ENCODE measurements around the gene OR8K1. TPM values are rescaled to one million over a fixed set of nuclear protein-coding genes. Genes with fewer than 3 reads are reported as not detected.

OR8K1 gene
- not detected in 2 replicates for total RNA-seq

DNA sequence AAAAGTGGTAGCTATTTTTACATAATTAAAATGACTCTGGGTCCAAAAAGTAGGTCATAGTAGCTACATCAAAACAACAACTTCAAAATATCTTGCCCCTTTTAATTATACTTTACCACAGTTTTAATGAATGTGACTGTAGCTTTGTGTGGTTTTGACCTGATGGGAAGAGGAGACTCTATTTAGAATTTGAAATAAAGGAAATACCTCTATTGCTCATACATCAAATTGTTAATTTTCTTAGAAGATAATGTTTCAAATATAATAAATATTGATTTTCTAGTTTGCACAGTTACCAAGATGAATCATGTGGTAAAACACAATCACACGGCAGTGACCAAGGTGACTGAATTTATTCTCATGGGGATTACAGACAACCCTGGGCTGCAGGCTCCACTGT, at the start of gene OR8K1:
OR8K1 (plus strand) TSS at position 301 of the 400 bp plus-strand sequence; CDS start at position 301, 0 bp downstream.

DNA sequence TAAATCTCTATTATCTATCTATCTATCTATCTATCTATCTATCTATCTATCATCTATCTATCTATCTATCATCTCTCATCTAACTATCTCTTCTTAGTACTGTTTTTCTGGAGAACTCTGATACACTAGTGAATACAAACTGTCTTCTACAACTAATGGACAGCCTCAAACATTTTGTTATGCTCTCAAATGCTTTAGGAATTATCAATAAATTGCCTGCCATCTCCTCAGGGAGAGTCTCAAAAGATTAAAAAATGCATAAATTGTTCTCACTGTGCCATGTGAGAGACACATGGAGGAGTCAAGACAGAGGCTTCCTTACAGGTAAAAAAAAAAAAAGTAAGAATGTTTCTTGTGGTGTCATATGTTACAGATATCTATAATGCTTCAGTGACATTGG, 31.0 kb upstream of the OR8K1 start, which contains the start of gene OR8K3:
OR8K3 (plus strand) TSS at position 301 of the 400 bp plus-strand sequence. CDS start 3,163 bp downstream, outside the sequence.

GRCh38 chr11:56353991-56354390, 8.2 kb downstream of the OR8K1 start, which contains the start of gene OR8J1:
OR8J1 (plus strand) TSS chr11:56354291; CDS start chr11:56360247, 5,956 bp downstream.

DNA sequence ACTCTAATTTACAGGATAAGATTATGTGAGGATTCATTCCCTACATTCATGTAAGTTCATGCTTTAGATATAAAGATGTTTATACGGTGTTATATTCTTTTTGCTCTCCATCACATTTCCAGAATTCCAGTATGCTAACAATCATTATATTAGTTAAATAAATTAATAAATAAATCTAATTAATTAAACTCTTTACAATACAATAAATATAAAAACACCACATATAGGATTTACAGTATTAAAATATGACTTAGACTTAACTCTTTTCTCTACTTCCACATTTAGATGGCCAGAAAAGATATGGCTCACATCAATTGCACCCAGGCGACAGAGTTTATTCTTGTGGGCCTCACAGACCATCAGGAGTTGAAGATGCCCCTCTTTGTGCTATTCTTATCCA, 29.5 kb downstream of the OR8K1 start, which contains the start of gene OR8U1:
OR8U1 (plus strand) TSS at position 301 of the 400 bp plus-strand sequence; CDS start at position 301, 0 bp downstream.

Other genes with a start within 250 kb of the OR8K1 start
- not detected in 2 replicates for gene OR8H2, start 242.4 kb upstream of the OR8K1 start, total RNA-seq
- gene OR8H3, start 223.7 kb upstream of the OR8K1 start, total RNA-seq = not detected in 2 replicates
- not detected in 2 replicates for gene OR8J3, start 205.8 kb upstream of the OR8K1 start, total RNA-seq
- not detected in 2 replicates for gene OR8K5, start 185.7 kb upstream of the OR8K1 start, total RNA-seq
- gene OR5J2, start 169.4 kb upstream of the OR8K1 start, total RNA-seq = not detected in 2 replicates
- gene OR5T2, start 111.8 kb upstream of the OR8K1 start, total RNA-seq = not detected in 2 replicates
- not detected in 2 replicates for gene OR5T3, start 93.8 kb upstream of the OR8K1 start, total RNA-seq
- not detected in 2 replicates for gene OR5T1, start 71.9 kb upstream of the OR8K1 start, total RNA-seq
- gene OR8H1, start 53.8 kb upstream of the OR8K1 start, total RNA-seq = not detected in 2 replicates
- not detected in 2 replicates for gene OR8K3, start 30.9 kb upstream of the OR8K1 start, total RNA-seq
- not detected in 2 replicates for gene OR8J1, start 8.3 kb downstream of the OR8K1 start, total RNA-seq
- gene OR8U1, start 29.6 kb downstream of the OR8K1 start, total RNA-seq = not detected in 2 replicates
- gene OR5AL1, start 66.7 kb downstream of the OR8K1 start, total RNA-seq = not detected in 2 replicates
- gene OR5M3, start 127.3 kb downstream of the OR8K1 start, total RNA-seq = not detected in 2 replicates
- gene OR5M8, start 145.3 kb downstream of the OR8K1 start, total RNA-seq = not detected in 2 replicates
- not detected in 2 replicates for gene OR5M11, start 197.2 kb downstream of the OR8K1 start, total RNA-seq
- not detected in 2 replicates for gene OR5M10, start 231.7 kb downstream of the OR8K1 start, total RNA-seq

Data from hair follicular keratinocyte (primary cell).